Trophoblast cell (in vitro differentiated cells and primary cell): ENCODE measurements around the gene CLCNKB.
"Not testable (repeated sequence)": the region's sequence is repeated elsewhere in the genome, so short reads cannot be mapped to it uniquely, and the experiment has no call there.

ENCODE experiments used
- DNase-seq, 2 donors: peaks; one replicate each; pipeline ENCODE4 v3.0.0-alpha.2; 2016
- H2AFZ ChIP-seq: 2 replicates; pipeline ENCODE4 v1.6.1; 2013; ENCODE audit warnings: low read length, moderate library complexity, mild to moderate bottlenecking; ENCODE audit not compliant: insufficient read depth, poor library complexity
- H2AK5ac ChIP-seq: 2 replicates; pipeline ENCODE4 v1.6.1; 2013; ENCODE audit warnings: mild to moderate bottlenecking, low read length
- H2BK120ac ChIP-seq: 2 replicates; pipeline ENCODE4 v1.6.1; 2013; ENCODE audit warnings: low read length, mild to moderate bottlenecking, moderate library complexity; ENCODE audit not compliant: insufficient read depth, poor library complexity
- H2BK12ac ChIP-seq: 2 replicates; pipeline ENCODE4 v1.6.1; 2013; ENCODE audit warnings: mild to moderate bottlenecking, low read length, moderate library complexity
- H2BK5ac ChIP-seq: 2 replicates; pipeline ENCODE4 v1.6.1; 2013; ENCODE audit warnings: low read length, low read depth, moderate library complexity, mild to moderate bottlenecking; ENCODE audit not compliant: poor library complexity
- H3K14ac ChIP-seq: 2 replicates; pipeline ENCODE4 v1.6.1; 2013; ENCODE audit warnings: mild to moderate bottlenecking, low read length
- H3K18ac ChIP-seq: 2 replicates; pipeline ENCODE4 v1.6.1; 2013; ENCODE audit warnings: mild to moderate bottlenecking, low read length
- H3K23ac ChIP-seq: 2 replicates; pipeline ENCODE4 v1.6.1; 2013; ENCODE audit warnings: low read length
- H3K27ac ChIP-seq: 2 replicates; pipeline ENCODE4 v1.5.1; 2013; ENCODE audit warnings: low read depth, mild to moderate bottlenecking, inconsistent platforms, low read length, moderate library complexity
- H3K27me3 ChIP-seq: 2 replicates; pipeline ENCODE4 v1.6.1; 2013; ENCODE audit warnings: inconsistent platforms, mild to moderate bottlenecking, low read length, moderate library complexity; ENCODE audit not compliant: insufficient read depth
- H3K36me3 ChIP-seq, 2 experiments: 1 replicate in 1 of 2; 2 replicates in 1 of 2; pipeline ENCODE4 v1.6.1; 2013; ENCODE audit warnings: low read length in 2 of 2, mild to moderate bottlenecking in 2 of 2, moderate library complexity in 1 of 2; ENCODE audit not compliant: insufficient read depth in 2 of 2, control insufficient read depth in 1 of 2
- H3K4ac ChIP-seq: 2 replicates; pipeline ENCODE4 v1.6.1; 2013; ENCODE audit warnings: low read depth, mild to moderate bottlenecking, low read length, moderate library complexity
- H3K4me1 ChIP-seq, 2 experiments: 1 replicate in 1 of 2; 2 replicates in 1 of 2; pipeline ENCODE4 v1.6.1; 2013; ENCODE audit warnings: low read length in 2 of 2, mild to moderate bottlenecking in 2 of 2, moderate library complexity in 1 of 2; ENCODE audit not compliant: insufficient read depth in 2 of 2, control insufficient read depth in 1 of 2
- H3K4me2 ChIP-seq: 2 replicates; pipeline ENCODE4 v1.6.1; 2013; ENCODE audit warnings: inconsistent platforms, mild to moderate bottlenecking, low read length, moderate library complexity
- H3K4me3 ChIP-seq: 2 replicates; pipeline ENCODE4 v1.5.1; 2013; ENCODE audit warnings: mild to moderate bottlenecking, low read depth, low read length, inconsistent platforms
- H3K79me1 ChIP-seq: one replicate; pipeline ENCODE4 v1.6.1; 2013; ENCODE audit warnings: low read length
- H3K79me2 ChIP-seq: 2 replicates; pipeline ENCODE4 v1.6.1; 2013; ENCODE audit warnings: low read length, mild to moderate bottlenecking; ENCODE audit not compliant: control insufficient read depth, insufficient read depth, poor library complexity
- H3K9ac ChIP-seq: 2 replicates; pipeline ENCODE4 v1.6.1; 2013; ENCODE audit warnings: mild to moderate bottlenecking, low read length
- H3K9me3 ChIP-seq: 2 replicates; pipeline ENCODE4 v1.6.1; 2013; ENCODE audit warnings: low read depth, mild to moderate bottlenecking, control low read depth, inconsistent platforms, low read length; ENCODE audit not compliant: insufficient read depth
- H4K12ac ChIP-seq: 2 replicates; pipeline ENCODE4 v1.6.1; 2013; ENCODE audit warnings: low read depth, mild to moderate bottlenecking, low read length, moderate library complexity
- H4K8ac ChIP-seq: 2 replicates; pipeline ENCODE4 v1.6.1; 2013; ENCODE audit warnings: low read depth, mild to moderate bottlenecking, low read length, moderate library complexity
- H4K91ac ChIP-seq: one replicate; pipeline ENCODE4 v1.6.1; 2013; ENCODE audit warnings: low read depth, mild to moderate bottlenecking, low read length, moderate library complexity
- WGBS: extraction: QIAGEN DNeasy Blood & Tissue Kit; methylation state at CpG from one replicate; pipeline ENCODE4 v1.1.7; 2013; ENCODE audit warnings: missing lambda C conversion rate; ENCODE audit not compliant: insufficient read length, insufficient coverage; ENCODE audit errors: extremely low coverage; 5-methylcytosine and 5-hydroxymethylcytosine counted together

The CLCNKB gene

GRCh38 chr1:15997637-15998280 lies 45.8 kb upstream of the CLCNKB start:
- WGBS, result no CpG with 5 or more reads among the region's 9 CpGs
- Histone ChIP-seq H3K4me2 (no peak overlapping the region), H2AFZ (no peak overlapping the region)

GRCh38 chr1:15998929-15999328 lies 44.7 kb upstream of the CLCNKB start:
- peaks cover 4% of the 10 kb centered on the region for H3K9me3 ChIP-seq
- no CpG with 5 or more reads among the region's 11 CpGs for WGBS
- no peaks in the 10 kb centered on the region for H3K79me2 ChIP-seq

More at GRCh38 chr1:15997637-15998280, 45.8 kb upstream of the CLCNKB start:
- H3K27ac ChIP-seq, result no peak overlapping the region
- H2AK5ac ChIP-seq, result no peak overlapping the region
- no peak overlapping the region for H2BK120ac ChIP-seq
- peak overlapping the region; percentile 24 for H3K4me3 ChIP-seq
- peak; percentile 58 to 62 for DNase-seq
- H3K4me1 ChIP-seq, result peaks cover 6 to 12% of the 10 kb centered on the region in 2 experiments
- no peaks in the 10 kb centered on the region for H3K79me1 ChIP-seq
- H3K4ac ChIP-seq, result no peak overlapping the region
- H2BK12ac ChIP-seq, result no peak overlapping the region
- H3K9me3 ChIP-seq, result peaks cover 4% of the 10 kb centered on the region
- H3K36me3 ChIP-seq, result no peaks in the 10 kb centered on the region
- H3K14ac ChIP-seq, result no peak overlapping the region
- no peak overlapping the region for H3K23ac ChIP-seq
- H3K18ac ChIP-seq, result no peak overlapping the region
- no peak overlapping the region for H2BK5ac ChIP-seq
- H4K91ac ChIP-seq, result no peak overlapping the region
- no peaks in the 10 kb centered on the region for H3K27me3 ChIP-seq
- no peak overlapping the region for H3K9ac ChIP-seq
- H3K79me2 ChIP-seq, result no peaks in the 10 kb centered on the region
- no peak overlapping the region for H4K12ac ChIP-seq
- H4K8ac ChIP-seq, result no peak overlapping the region

GRCh38 chr1:16001274-16001673 lies 42.3 kb upstream of the CLCNKB start:
- H2AK5ac ChIP-seq, result not testable (repeated sequence)

More at GRCh38 chr1:15998929-15999328, 44.7 kb upstream of the CLCNKB start:
- H3K4me2 ChIP-seq, result no peak overlapping the region
- no peak overlapping the region for H2AFZ ChIP-seq
- DNase-seq, result no peak
- no peak overlapping the region for H4K91ac ChIP-seq
- no peak overlapping the region for H3K4me3 ChIP-seq
- no peak overlapping the region for H2BK12ac ChIP-seq
- no peak overlapping the region for H2BK5ac ChIP-seq
- no peak overlapping the region for H2AK5ac ChIP-seq
- H3K4me1 ChIP-seq, result peaks cover 6 to 12% of the 10 kb centered on the region in 2 experiments
- no peak overlapping the region for H4K8ac ChIP-seq
- no peaks in the 10 kb centered on the region for H3K79me1 ChIP-seq
- H3K36me3 ChIP-seq, result no peaks in the 10 kb centered on the region
- H4K12ac ChIP-seq, result no peak overlapping the region
- H3K9ac ChIP-seq, result no peak overlapping the region
- no peak overlapping the region for H3K14ac ChIP-seq
- no peak overlapping the region for H3K4ac ChIP-seq
- no peak overlapping the region for H3K23ac ChIP-seq
- H2BK120ac ChIP-seq, result no peak overlapping the region
- no peak overlapping the region for H3K27ac ChIP-seq
- no peaks in the 10 kb centered on the region for H3K27me3 ChIP-seq
- no peak overlapping the region for H3K18ac ChIP-seq

GRCh38 chr1:16005597-16005996 lies 38.0 kb upstream of the CLCNKB start:
- H2AFZ ChIP-seq, result no peak overlapping the region
- no peak overlapping the region for H4K8ac ChIP-seq
- WGBS, result no CpG with 5 or more reads among the region's 5 CpGs
- no peak overlapping the region for H2BK12ac ChIP-seq
- no peak overlapping the region for H3K4me3 ChIP-seq
- H3K36me3 ChIP-seq, result no peaks in the 10 kb centered on the region
- H2BK120ac ChIP-seq, result no peak overlapping the region
- H3K4me1 ChIP-seq, result no peaks in the 10 kb centered on the region
- no peak overlapping the region for H3K27ac ChIP-seq
- H3K9me3 ChIP-seq, result peaks cover 4% of the 10 kb centered on the region
- no peak overlapping the region for H3K14ac ChIP-seq
- no peak for DNase-seq
- H3K23ac ChIP-seq, result no peak overlapping the region
- no peak overlapping the region for H2AK5ac ChIP-seq
- H3K27me3 ChIP-seq, result no peaks in the 10 kb centered on the region
- H3K4ac ChIP-seq, result no peak overlapping the region
- no peaks in the 10 kb centered on the region for H3K79me1 ChIP-seq
- H3K9ac ChIP-seq, result no peak overlapping the region
- H3K79me2 ChIP-seq, result no peaks in the 10 kb centered on the region
- H2BK5ac ChIP-seq, result no peak overlapping the region
- no peak overlapping the region for H4K12ac ChIP-seq
- no peak overlapping the region for H4K91ac ChIP-seq
- no peak overlapping the region for H3K18ac ChIP-seq
- H3K4me2 ChIP-seq, result no peak overlapping the region

More at GRCh38 chr1:16001274-16001673, 42.3 kb upstream of the CLCNKB start:
- H2BK12ac ChIP-seq, H3K23ac ChIP-seq, H4K8ac ChIP-seq, H3K4me2 ChIP-seq, H3K4me3 ChIP-seq, H3K79me1 ChIP-seq, H3K4ac ChIP-seq, H2BK5ac ChIP-seq, H3K18ac ChIP-seq, H2AFZ ChIP-seq, H3K27ac ChIP-seq, H3K27me3 ChIP-seq, H4K91ac ChIP-seq, H3K9me3 ChIP-seq, H2BK120ac ChIP-seq, H3K36me3 ChIP-seq, H4K12ac ChIP-seq, H3K9ac ChIP-seq, H3K14ac ChIP-seq, DNase-seq, H3K79me2 ChIP-seq: not testable (repeated sequence)
- peaks cover 6 to 12% of the 10 kb centered on the region in 2 experiments for H3K4me1 ChIP-seq
- WGBS, result no CpG with 5 or more reads among the region's 10 CpGs
